Neural progenitor cell (in vitro differentiated cells): ENCODE results near the gene PRICKLE2.

Source experiments
- EZH2 ChIP-seq: fragments of 200-600 bp; sonication (generic); IDR thresholded peaks from 2 replicates; pipeline ENCODE4 v1.6.1; 2017; ENCODE audit warnings: antibody characterized with exemption, mild to moderate bottlenecking, moderate library complexity
- EZH2phosphoT487 ChIP-seq: fragments of 200-600 bp; sonication (generic); IDR thresholded peaks from 2 replicates; pipeline ENCODE4 v1.6.1; 2017; ENCODE audit warnings: antibody characterized with exemption
- TF ChIP-seq, protein P1 (sequence below): fragments of 200-600 bp; sonication (generic); IDR thresholded peaks from 2 replicates; pipeline ENCODE4 v1.5.1; 2017; ENCODE audit warnings: antibody characterized with exemption, mild to moderate bottlenecking

DNA sequence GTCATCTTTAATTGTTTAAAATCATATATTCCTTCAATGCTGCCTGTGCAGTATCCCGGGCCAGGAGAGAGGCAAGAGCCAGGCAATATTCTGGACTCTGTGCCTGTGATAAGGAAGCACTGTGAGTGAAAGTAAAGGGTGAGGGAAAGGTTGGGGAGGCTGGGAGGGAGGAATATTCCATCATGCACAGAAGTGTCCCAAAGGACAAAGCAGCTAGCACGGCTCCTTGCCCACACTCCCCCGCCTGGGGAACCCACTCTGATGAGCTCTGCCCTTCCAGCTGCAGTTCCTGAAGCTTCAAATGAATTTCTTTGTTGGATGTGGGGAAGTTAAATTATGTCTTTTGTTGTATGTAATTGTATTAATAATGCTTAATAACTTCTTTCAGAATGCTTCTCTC, 1.5 kb upstream of the PRICKLE2 start:
- TF ChIP-seq, protein P1, sequence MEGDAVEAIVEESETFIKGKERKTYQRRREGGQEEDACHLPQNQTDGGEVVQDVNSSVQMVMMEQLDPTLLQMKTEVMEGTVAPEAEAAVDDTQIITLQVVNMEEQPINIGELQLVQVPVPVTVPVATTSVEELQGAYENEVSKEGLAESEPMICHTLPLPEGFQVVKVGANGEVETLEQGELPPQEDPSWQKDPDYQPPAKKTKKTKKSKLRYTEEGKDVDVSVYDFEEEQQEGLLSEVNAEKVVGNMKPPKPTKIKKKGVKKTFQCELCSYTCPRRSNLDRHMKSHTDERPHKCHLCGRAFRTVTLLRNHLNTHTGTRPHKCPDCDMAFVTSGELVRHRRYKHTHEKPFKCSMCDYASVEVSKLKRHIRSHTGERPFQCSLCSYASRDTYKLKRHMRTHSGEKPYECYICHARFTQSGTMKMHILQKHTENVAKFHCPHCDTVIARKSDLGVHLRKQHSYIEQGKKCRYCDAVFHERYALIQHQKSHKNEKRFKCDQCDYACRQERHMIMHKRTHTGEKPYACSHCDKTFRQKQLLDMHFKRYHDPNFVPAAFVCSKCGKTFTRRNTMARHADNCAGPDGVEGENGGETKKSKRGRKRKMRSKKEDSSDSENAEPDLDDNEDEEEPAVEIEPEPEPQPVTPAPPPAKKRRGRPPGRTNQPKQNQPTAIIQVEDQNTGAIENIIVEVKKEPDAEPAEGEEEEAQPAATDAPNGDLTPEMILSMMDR, result no peak
- no peak for TF ChIP-seq EZH2
- no peak for TF ChIP-seq EZH2phosphoT487
